ENCODE results near the gene SLC4A1AP. TPM values are rescaled to one million over a fixed set of nuclear protein-coding genes. Genes with fewer than 3 reads are reported as not detected.

The SLC4A1AP gene
- total RNA-seq, 1 experiment from 2014 or later = 20.8 TPM

DNA sequence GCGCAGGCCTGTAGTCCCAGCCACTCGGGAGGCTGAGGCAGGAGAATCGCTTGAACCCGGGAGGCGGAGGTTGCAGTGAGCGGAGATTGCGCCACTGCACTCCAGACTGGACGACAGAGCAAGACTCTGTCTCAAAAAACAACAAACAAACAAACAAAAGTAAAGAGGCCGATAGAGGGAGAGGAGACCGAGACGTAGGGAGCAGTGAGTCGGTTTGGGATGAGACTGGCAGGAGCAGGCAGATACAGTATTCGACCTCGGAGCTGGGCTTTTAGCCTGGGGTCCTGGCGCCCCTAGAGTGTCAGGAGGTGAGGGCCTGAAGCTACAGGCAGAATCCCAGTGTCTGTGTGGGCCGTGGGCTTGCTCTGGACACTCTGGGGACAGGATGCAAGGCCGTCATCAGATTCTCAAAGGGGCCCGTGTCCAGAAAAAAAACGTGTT lies 51.2 kb downstream of the SLC4A1AP start:
- Histone ChIP-seq H4K5ac (ENCODE audit: insufficient read length, low read depth, low read length) (no peak overlapping the region), H3K4me2 (ENCODE audit: insufficient read depth, insufficient read length, low read length) (peak overlapping the region; percentile 78), H3K79me1 (ENCODE audit: insufficient read depth, low read depth, low read length, poor library complexity, severe bottlenecking) (no peaks in the 10 kb centered on the region), H3K4me1 (ENCODE audit: insufficient read depth, low read length) (peaks cover 6% of the 10 kb centered on the region; the same call in 1 of the 2 replicates), H3K9ac (ENCODE audit: extremely low read depth, insufficient read length, low read length) (peak overlapping the region; percentile 64), H2BK20ac (ENCODE audit: low read depth, low read length, poor library complexity, severe bottlenecking) (no peak overlapping the region), H3K27me3 (ENCODE audit: insufficient read depth, low read length) (no peaks in the 10 kb centered on the region), H3K14ac (ENCODE audit: insufficient read depth, low read length) (peak overlapping the region; percentile 78; the same call in 1 of the 2 replicates), H3T11ph (ENCODE audit: low read length) (no peak overlapping the region), H3K18ac (ENCODE audit: insufficient read length, low read depth, low read length) (no peak overlapping the region), H4K8ac (replicated peaks; ENCODE audit: insufficient read length, low read depth, low read length) (no peak overlapping the region), H2BK15ac (ENCODE audit: low read depth, low read length) (no peak overlapping the region; the same call in 1 of the 2 replicates), H4K20me1 (ENCODE audit: control insufficient read depth, insufficient read depth, insufficient read length) (no peaks in the 10 kb centered on the region), H2BK5ac (ENCODE audit: insufficient read length, low read length) (no peak overlapping the region), H3K56ac (ENCODE audit: insufficient read length, low read depth, low read length) (no peak overlapping the region), H2AK5ac (ENCODE audit: insufficient read length, low read length) (no peak overlapping the region), H3K27ac (ENCODE audit: insufficient read length, low read depth, low read length) (no peak overlapping the region), H2BK120ac (ENCODE audit: low read depth, low read length, poor library complexity, severe bottlenecking) (no peak overlapping the region), H3K9me3 (ENCODE audit: control insufficient read depth, low read depth, low read length) (no peaks in the 10 kb centered on the region), H2AFZ (ENCODE audit: low read length) (no peak overlapping the region), H4K91ac (ENCODE audit: insufficient read length, low read depth, low read length) (no peak overlapping the region), H3K4ac (ENCODE audit: low read depth, low read length) (no peak overlapping the region), H3K79me2 (ENCODE audit: insufficient read depth, low read length) (no peaks in the 10 kb centered on the region), H3K23ac (ENCODE audit: insufficient read length, low read depth, low read length) (no peak overlapping the region), H3K23me2 (ENCODE audit: insufficient read length, low read depth, low read length, poor library complexity, severe bottlenecking) (peaks cover 12% of the 10 kb centered on the region), H2BK12ac (ENCODE audit: insufficient read length, low read depth, low read length) (no peak overlapping the region)
- H3K4me3 Mint-ChIP-seq = peak overlapping the region; percentile 71 to 85
- H3K9me3 Mint-ChIP-seq = no peaks in the 10 kb centered on the region
- no peaks in the 10 kb centered on the region for H3K36me3 Mint-ChIP-seq (ENCODE audit: insufficient read depth in 1 of 3, low read depth in 3 of 3)
- no CpG with 5 or more reads among the region's 19 CpGs for WGBS (ENCODE audit: extremely low coverage, insufficient read length, low lambda C conversion rate)
- H3K27me3 Mint-ChIP-seq (ENCODE audit: low read depth) = peaks cover 13% of the 10 kb centered on the region
- DNase-seq = no peak
- TF ChIP-seq, protein P1, sequence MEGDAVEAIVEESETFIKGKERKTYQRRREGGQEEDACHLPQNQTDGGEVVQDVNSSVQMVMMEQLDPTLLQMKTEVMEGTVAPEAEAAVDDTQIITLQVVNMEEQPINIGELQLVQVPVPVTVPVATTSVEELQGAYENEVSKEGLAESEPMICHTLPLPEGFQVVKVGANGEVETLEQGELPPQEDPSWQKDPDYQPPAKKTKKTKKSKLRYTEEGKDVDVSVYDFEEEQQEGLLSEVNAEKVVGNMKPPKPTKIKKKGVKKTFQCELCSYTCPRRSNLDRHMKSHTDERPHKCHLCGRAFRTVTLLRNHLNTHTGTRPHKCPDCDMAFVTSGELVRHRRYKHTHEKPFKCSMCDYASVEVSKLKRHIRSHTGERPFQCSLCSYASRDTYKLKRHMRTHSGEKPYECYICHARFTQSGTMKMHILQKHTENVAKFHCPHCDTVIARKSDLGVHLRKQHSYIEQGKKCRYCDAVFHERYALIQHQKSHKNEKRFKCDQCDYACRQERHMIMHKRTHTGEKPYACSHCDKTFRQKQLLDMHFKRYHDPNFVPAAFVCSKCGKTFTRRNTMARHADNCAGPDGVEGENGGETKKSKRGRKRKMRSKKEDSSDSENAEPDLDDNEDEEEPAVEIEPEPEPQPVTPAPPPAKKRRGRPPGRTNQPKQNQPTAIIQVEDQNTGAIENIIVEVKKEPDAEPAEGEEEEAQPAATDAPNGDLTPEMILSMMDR (conservative IDR thresholded peaks at IDR 0.05) = no peak; the same call in 2 of the 3 replicates
- H3K27ac Mint-ChIP-seq = peak overlapping the region in 1 of 3 experiments; percentile 38; a peak in 1 of 7 replicates
- peaks cover 17 to 23% of the 10 kb centered on the region in 2 experiments for H3K4me1 Mint-ChIP-seq

Data from H9 (cell line).